HG02759 (cell line): ENCODE measurements around the gene RBM10.

ENCODE experiments used
- ATAC-seq: cut with Tn5 transposase; IDR thresholded peaks from one replicate; pipeline ENCODE4 v1.9.1; 2021; ENCODE audit warnings: mild to moderate bottlenecking, moderate library complexity; ENCODE audit not compliant: unreplicated experiment

Gene RBM10

GRCh38 chrX:47216393-47216925 lies 71.4 kb downstream of the RBM10 start:
- ATAC-seq: no peak

DNA sequence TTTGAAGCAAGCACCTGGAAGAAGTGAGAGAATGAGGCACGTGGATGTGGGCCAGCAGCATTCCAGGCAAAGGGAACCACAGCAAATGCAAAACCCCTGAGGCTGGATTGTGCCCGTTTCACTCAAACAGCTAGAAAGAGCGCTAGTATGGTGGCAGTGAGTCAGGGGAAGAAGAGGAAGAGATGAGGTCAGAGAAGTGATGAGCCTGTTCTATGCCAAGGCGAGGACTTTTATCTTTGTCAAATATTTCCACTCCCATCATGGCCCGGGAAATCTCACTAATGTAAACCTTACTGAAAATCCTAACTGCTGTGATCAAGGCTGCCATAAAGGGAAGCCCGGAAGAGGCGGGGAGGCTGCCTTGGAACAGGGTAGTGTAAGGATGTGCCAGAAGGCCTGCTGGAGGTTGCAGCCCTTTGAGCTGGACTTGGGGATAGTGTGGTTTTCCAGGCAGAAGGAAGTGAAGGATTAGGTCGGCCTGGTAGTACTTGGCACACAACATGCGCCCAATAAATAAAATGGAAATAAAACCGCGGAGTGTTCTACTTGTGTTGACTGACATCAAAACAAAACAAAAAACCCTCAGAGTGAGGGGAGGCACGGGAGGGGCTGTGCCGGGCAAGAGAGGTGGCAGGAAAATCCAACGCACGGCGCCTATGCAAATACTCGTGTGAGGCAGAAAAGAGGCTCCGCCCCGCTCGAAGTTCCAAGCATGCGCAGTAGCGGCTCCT lies 72.3 kb downstream of the RBM10 start:
- ATAC-seq: no peak

- peak; percentile 86 for ATAC-seq
These were observed 72.8 kb downstream of the RBM10 start for GRCh38 chrX:47217852-47218279.

GRCh38 chrX:47218280-47218919 lies 73.4 kb downstream of the RBM10 start, which contains the start of gene CDK16:
Gene CDK16 (plus strand): TSS chrX:47218681. CDS start chrX:47223558, 4,877 bp downstream.
- peak; percentile 46 for ATAC-seq

DNA sequence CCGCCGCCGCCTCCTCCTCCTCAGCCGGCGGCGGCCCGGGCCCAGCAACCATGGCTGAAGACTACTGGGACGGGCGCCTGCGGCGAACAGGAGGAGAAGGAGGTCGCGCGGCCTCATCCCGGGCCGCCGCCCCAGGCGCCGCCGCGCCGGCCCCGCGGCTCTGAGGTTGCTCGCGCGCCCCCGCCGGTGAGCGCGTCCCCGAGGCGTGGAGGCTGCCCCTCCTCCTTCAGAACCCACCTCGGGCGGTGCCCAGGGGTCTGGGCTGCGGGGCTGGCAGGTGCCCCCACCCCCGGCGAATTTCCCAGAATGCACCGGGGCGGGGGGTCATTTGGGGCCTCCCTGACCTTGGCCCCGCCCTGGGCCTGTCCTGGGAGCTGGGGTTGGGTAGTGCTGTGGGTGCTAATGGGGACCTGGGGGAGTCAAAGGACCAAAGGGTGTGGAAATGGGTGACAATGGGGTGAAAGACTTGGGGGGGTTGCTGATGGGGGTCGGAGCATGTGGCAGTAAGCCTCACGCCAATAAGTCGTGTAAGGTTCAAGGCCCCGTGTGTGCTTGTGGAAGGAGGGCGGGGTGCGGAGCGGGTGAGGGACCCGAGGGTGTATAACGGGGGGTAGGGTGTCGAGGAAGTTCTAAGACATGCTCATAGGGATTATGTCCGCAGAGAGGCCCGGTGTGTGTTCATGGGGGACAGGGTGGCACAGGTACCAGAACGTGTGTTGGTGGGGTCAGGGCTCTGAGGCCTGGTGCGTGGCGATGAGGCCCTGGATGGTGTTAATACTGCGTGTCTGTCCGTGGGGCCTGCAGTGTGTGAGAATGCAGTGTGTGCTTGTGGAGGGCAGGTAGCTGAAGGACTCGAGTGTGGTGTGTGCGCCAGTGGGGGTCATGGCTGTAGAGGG lies 74.1 kb downstream of the RBM10 start:
- ATAC-seq: no peak

GRCh38 chrX:47221756-47222155 lies 76.7 kb downstream of the RBM10 start:
- no peak for ATAC-seq

DNA sequence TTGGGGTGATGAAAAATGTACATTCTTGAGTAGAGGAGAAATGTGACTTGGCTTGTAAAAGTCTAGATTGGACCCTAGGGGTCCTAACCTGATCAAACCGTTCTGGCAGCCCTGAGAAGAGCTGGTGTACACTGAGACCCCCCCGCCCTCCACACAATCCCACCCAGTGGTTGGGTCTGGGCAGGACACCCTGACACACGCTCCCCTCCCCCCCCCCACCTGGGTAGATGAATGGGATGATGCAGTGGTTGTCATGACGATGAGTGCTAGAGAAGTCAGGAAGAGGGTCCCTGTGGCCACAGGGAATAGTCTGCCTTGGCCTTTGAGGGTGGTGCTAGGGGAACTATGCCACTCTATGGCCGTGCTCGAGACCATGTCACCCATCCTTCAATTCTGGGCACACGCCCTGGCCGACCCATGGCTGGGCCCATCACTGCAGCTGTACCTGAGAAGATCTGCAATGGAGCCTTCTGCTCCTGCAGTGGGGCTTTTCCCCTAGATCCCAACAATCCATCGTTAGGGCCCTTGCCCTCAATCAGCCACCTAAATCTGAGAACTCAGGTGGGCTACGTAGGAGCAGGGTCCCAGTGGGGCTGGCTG lies 77.8 kb downstream of the RBM10 start:
- no peak for ATAC-seq

DNA sequence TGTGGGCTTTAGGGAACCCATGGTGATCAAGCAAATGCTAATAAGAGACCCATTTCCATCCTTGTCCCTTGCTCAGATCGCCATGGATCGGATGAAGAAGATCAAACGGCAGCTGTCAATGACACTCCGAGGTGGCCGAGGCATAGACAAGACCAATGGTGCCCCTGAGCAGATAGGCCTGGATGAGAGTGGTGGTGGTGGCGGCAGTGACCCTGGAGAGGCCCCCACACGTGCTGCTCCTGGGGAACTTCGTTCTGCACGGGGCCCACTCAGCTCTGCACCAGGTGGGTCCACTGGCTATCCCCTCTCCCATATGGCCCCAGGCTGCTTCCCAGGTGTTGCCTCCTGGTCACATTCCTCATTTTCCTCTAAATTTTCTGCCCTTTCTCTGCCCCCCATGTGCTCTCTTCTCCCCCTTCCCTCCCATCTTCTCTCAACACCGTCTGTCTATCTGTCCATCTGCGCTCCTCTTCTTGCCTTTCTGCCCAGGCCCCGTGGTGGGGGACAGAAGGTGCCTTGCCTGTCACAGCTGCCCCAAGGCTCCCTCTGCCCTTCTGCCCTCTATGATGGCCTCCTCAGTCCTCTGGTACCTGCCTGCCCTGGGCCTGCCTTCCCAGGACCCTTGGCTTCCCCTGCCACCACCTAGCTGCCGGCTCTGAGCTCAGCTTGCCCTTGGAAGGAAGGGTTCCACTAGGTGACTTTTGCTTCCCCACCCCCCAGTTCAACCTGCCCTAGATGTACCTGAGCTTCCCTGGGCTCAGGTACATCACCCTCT lies 78.6 kb downstream of the RBM10 start:
- ATAC-seq: no peak

DNA sequence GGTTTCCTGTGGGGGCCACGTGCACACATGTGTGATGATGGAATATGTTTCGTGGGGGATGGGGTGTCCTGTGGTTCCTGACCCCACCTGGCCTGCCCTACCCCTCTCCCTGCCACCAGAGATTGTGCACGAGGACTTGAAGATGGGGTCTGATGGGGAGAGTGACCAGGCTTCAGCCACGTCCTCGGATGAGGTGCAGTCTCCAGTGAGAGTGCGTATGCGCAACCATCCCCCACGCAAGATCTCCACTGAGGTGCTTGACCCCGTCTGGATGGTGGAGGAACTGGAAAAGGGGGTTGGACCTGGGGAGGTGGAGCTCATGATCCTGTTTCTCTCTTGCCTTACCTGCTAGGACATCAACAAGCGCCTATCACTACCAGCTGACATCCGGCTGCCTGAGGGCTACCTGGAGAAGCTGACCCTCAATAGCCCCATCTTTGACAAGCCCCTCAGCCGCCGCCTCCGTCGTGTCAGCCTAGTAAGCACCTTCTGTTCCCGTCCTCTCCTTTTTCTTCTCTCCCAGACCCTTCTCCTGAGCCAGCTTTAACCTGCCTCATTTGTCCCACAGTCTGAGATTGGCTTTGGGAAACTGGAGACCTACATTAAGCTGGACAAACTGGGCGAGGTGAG lies 79.4 kb downstream of the RBM10 start:
- no peak for ATAC-seq

GRCh38 chrX:47224896-47225290 lies 79.9 kb downstream of the RBM10 start:
- no peak for ATAC-seq

DNA sequence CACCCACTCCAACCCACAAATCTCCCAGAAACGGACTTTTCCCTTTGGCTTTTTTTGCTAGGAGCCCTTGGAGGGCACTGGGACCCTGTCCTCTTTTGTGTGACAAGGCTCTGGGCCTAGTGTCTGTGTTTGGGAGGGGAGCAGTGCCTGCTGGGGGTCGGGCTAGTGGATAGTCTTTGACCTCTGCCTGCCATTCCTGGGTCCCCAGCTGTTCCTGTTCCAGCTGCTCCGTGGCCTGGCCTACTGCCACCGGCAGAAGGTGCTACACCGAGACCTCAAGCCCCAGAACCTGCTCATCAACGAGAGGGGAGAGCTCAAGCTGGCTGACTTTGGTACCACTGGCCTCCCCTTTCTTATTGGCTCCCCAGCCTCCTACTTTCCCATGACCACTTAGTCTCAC lies 81.0 kb downstream of the RBM10 start:
- no peak for ATAC-seq

- ATAC-seq: no peak
These were observed 81.7 kb downstream of the RBM10 start for GRCh38 chrX:47226531-47227333.

- no peak for ATAC-seq
These were observed 82.2 kb downstream of the RBM10 start for GRCh38 chrX:47227334-47227583.

- no peak for ATAC-seq
These were observed 83.7 kb downstream of the RBM10 start for GRCh38 chrX:47228550-47229270.

DNA sequence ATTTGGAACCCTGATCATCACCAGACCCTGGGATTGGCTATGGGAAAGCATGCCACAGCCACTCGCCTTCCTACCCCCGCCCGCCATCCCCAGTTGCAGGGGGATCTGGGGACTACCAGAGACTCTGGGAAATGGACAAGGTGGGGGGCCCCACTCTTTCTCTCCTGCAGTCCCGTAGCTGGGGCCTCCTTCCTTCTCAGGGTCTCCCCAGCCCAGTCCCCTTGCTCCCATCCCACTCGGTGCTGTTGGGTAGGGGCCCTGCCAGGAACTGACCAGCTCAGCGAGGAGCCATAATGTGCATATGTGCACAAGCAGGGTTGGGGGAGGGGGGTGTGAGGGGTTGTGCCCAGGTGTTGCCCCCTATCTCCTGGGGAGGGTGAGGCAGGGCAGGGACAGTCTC lies 84.4 kb downstream of the RBM10 start:
- ATAC-seq: no peak

- ATAC-seq: no peak
These were observed 85.3 kb downstream of the RBM10 start for GRCh38 chrX:47230136-47230868.

- no peak for ATAC-seq
These were observed 86.1 kb downstream of the RBM10 start for GRCh38 chrX:47231167-47231566.
